Measurements from ENCODE around the gene GSDME. TPM values are rescaled to one million over a fixed set of nuclear protein-coding genes. Genes with fewer than 3 reads are reported as not detected.

The GSDME gene
- total RNA-seq, 1 experiment from 2014 or later = 24.4 TPM

GRCh38 chr7:24701261-24702235, 55.7 kb downstream of the GSDME start:
- Histone ChIP-seq H3K9me3 (replicated peaks) (no peaks in the 10 kb centered on the region), H3K36me3 (no peaks in the 10 kb centered on the region), H3K4me3 (no peak overlapping the region), H3K4me1 (peaks cover 18% of the 10 kb centered on the region), H3K27ac (no peak overlapping the region), H3K27me3 (no peaks in the 10 kb centered on the region)
- DNase-seq = peak; percentile 88 to 95

DNA sequence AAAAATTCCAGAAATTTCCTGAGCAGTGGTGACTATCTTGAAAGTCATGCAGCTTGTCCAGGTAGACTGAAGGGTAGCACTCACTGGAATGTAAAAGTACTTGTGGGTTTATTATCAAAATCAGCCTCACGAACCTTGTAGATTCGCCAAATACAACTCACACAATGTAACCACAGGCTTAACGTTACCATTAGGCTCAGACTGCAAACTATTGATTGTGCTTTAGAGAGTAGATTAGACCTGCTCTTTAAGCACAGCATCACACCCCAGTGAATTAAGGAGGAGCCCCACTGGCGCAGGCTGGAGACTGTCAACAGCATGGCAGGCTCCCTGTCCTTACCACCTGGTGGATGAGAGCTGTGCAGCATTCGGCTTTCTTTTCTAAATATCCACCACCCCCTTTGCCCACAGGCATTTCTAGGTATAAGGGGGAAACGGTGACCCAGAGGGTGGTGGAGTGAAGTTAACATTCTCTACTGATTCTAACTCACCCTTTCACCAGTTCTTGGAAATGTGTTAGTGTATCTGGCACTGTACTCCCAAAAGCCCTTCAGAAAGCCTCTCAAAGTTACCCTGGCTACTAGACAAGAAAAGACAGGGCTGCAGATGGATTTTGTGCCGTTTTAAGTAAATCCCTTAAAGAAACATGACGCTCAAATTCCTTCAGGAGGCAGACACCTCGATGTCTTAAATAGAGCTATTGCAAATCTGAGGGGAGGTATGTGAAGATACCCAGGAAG, 56.6 kb downstream of the GSDME start:
- Histone ChIP-seq H3K36me3 (no peaks in the 10 kb centered on the region), H3K4me3 (no peak overlapping the region), H3K4me1 (peaks cover 18% of the 10 kb centered on the region), H3K27me3 (no peaks in the 10 kb centered on the region), H3K9me3 (replicated peaks) (no peaks in the 10 kb centered on the region), H3K27ac (no peak overlapping the region)
- peak in 1 of 2 experiments; percentile 22 for DNase-seq

- no peaks in the 10 kb centered on the region; the same call in 1 of the 2 replicates for H3K36me3 ChIP-seq
- no peak overlapping the region for H3K4me3 ChIP-seq
- H3K9me3 ChIP-seq (replicated peaks) = no peaks in the 10 kb centered on the region
- DNase-seq = no peak
- H3K27ac ChIP-seq = no peak overlapping the region
- no peaks in the 10 kb centered on the region for H3K27me3 ChIP-seq
- H3K4me1 ChIP-seq = peaks cover 18% of the 10 kb centered on the region
Observed at GRCh38 chr7:24698531-24699266, 58.6 kb downstream of the GSDME start.

- Histone ChIP-seq H3K4me1 (peaks cover 18% of the 10 kb centered on the region), H3K27ac (no peak overlapping the region), H3K36me3 (no peaks in the 10 kb centered on the region; the same call in 1 of the 2 replicates), H3K27me3 (no peaks in the 10 kb centered on the region), H3K9me3 (replicated peaks) (no peaks in the 10 kb centered on the region), H3K4me3 (no peak overlapping the region)
- no peak for DNase-seq
Observed at GRCh38 chr7:24697416-24697815, 59.8 kb downstream of the GSDME start.

DNA sequence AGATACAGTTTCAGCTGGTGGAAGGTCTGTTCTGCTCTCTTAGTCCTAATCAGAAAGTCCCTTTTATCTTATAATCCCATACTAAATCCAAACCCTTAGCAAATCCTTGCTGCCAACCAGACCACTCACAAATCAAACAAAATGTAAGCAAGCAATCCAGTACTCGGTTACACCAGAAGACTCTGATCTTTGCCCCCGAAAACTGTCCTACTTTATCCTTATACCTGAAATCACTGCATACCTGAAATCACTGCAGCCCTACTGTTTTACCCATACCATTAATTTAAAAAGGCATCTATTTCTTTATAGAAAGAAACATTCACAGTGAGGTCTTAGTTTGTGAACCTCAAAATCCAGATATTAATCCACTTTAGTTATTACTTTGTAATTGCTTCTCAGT, 64.7 kb downstream of the GSDME start:
- DNase-seq = no peak
- Histone ChIP-seq H3K4me3 (no peak overlapping the region), H3K4me1 (no peaks in the 10 kb centered on the region), H3K9me3 (replicated peaks) (no peaks in the 10 kb centered on the region), H3K27me3 (no peaks in the 10 kb centered on the region), H3K36me3 (peaks cover 11% of the 10 kb centered on the region), H3K27ac (no peak overlapping the region)

DNA sequence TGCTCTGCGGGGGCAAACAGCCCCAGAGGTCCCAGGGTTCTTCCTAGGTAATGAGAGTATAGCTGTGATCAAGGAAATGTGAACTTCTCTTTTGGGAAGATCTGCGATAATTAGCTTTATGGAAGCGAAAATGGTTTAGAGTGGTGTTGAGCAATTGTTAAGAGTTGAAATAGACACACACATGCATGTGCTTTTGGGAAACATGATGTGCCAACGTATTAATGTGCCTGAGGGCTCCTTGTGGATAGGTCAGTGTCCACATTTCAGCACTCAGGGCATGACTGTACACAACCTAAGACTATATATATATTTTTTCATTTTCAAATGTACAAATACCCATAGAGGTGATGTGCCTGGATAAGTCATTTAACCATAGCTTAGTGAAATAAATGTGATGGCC, 67.0 kb downstream of the GSDME start:
- Histone ChIP-seq H3K36me3 (peaks cover 11% of the 10 kb centered on the region), H3K4me3 (no peak overlapping the region), H3K27ac (no peak overlapping the region), H3K9me3 (replicated peaks) (no peaks in the 10 kb centered on the region), H3K27me3 (no peaks in the 10 kb centered on the region), H3K4me1 (no peaks in the 10 kb centered on the region)
- DNase-seq = no peak

- Histone ChIP-seq H3K27ac (no peak overlapping the region), H3K4me1 (no peaks in the 10 kb centered on the region), H3K36me3 (peaks cover 14% of the 10 kb centered on the region), H3K4me3 (no peak overlapping the region), H3K27me3 (no peaks in the 10 kb centered on the region), H3K9me3 (replicated peaks) (no peaks in the 10 kb centered on the region)
- DNase-seq = no peak
Observed at GRCh38 chr7:24685708-24686107, 71.6 kb downstream of the GSDME start.

GRCh38 chr7:24670782-24671181, 86.5 kb downstream of the GSDME start:
- no peak overlapping the region for H3K27ac ChIP-seq
- no peaks in the 10 kb centered on the region; the same call in 1 of the 2 replicates for H3K9me3 ChIP-seq (replicated peaks)
- DNase-seq = no peak
- no peak overlapping the region for H3K4me3 ChIP-seq
- peaks cover 27% of the 10 kb centered on the region for H3K36me3 ChIP-seq
- H3K27me3 ChIP-seq = no peaks in the 10 kb centered on the region
- H3K4me1 ChIP-seq = no peaks in the 10 kb centered on the region

GRCh38 chr7:24669971-24670591, 87.2 kb downstream of the GSDME start:
- no peak overlapping the region for H3K27ac ChIP-seq
- H3K9me3 ChIP-seq (replicated peaks) = no peaks in the 10 kb centered on the region; the same call in 1 of the 2 replicates
- no peaks in the 10 kb centered on the region for H3K4me1 ChIP-seq
- H3K4me3 ChIP-seq = no peak overlapping the region
- peaks cover 27% of the 10 kb centered on the region for H3K36me3 ChIP-seq
- H3K27me3 ChIP-seq = no peaks in the 10 kb centered on the region
- no peak for DNase-seq

DNA sequence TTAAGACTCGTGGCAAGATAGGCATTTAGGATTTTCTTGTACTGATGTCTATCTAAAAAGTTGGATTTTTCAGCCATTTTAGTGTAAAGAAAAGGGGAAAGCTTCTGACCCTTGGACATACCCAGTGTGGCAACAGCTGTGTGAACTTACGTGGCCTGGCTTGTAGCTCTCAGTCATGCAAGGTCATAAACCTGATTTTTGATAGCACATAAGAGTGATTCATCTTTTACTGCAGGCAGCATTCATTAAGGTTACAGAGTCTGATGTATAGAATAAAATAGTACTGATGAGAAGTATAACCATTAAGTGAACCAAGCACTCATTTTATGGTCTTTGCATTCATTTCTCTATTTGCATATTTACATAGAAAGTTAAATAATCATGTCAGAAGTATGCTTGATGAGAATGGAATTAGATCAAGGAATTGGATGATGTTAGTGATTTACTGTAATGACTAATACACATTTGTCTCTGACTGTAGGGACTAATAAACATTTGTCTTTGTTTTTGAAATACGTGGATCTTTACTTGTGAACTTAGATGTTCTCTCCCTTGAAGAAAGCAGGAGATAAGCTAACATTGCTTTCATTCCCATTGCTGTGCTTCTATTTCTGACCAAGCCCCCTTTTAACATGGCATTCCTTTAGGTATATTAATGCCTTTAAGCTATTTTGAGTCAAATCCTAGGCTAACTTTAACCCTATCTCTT, 88.2 kb downstream of the GSDME start:
- Histone ChIP-seq H3K4me1 (no peaks in the 10 kb centered on the region), H3K4me3 (no peak overlapping the region), H3K9me3 (replicated peaks) (no peaks in the 10 kb centered on the region; the same call in 1 of the 2 replicates), H3K27ac (no peak overlapping the region), H3K36me3 (peaks cover 23% of the 10 kb centered on the region), H3K27me3 (no peaks in the 10 kb centered on the region)
- DNase-seq = peak in 1 of 2 experiments; percentile 9

- DNase-seq = peak; percentile 37 to 77
- Histone ChIP-seq H3K9me3 (replicated peaks) (no peaks in the 10 kb centered on the region), H3K36me3 (peaks cover 7% of the 10 kb centered on the region), H3K4me1 (no peaks in the 10 kb centered on the region), H3K27ac (no peak overlapping the region), H3K27me3 (no peaks in the 10 kb centered on the region), H3K4me3 (no peak overlapping the region)
Observed at GRCh38 chr7:24665564-24666294, 91.5 kb downstream of the GSDME start.

- no peak overlapping the region for H3K27ac ChIP-seq
- no peaks in the 10 kb centered on the region for H3K27me3 ChIP-seq
- no peaks in the 10 kb centered on the region for H3K4me1 ChIP-seq
- H3K4me3 ChIP-seq = no peak overlapping the region
- H3K9me3 ChIP-seq (replicated peaks) = 0 out of 2 replicates have a peak, but pooled peaks cover 3% of the 10 kb centered on the region
- H3K36me3 ChIP-seq = no peaks in the 10 kb centered on the region
- no peak for DNase-seq
Observed at GRCh38 chr7:24660546-24660945, 96.7 kb downstream of the GSDME start.

DNA sequence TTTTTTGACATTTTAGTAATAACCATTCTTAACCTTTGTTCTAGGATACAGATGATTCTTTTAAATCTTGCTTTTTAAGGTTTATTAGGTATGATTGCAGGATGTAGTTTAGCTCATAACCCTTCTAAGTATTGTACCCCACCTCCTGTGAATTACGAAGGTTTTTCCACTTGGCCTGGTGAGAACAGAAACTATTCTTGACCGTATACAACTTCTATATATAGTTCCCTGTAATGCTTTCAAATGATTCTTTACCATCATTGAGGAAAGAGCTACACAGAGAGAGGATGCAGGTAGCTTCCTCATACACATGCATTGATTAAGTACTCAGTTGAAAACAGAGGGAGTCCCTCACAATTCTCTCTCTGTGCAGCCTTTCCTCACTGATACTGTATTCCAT, 97.8 kb downstream of the GSDME start:
- Histone ChIP-seq H3K27ac (no peak overlapping the region), H3K4me1 (no peaks in the 10 kb centered on the region), H3K27me3 (no peaks in the 10 kb centered on the region), H3K4me3 (no peak overlapping the region), H3K36me3 (no peaks in the 10 kb centered on the region), H3K9me3 (replicated peaks) (0 out of 2 replicates have a peak, but pooled peaks cover 3% of the 10 kb centered on the region)
- no peak for DNase-seq

All from SJCRH30 (cell line).